Activated T-cell treated with anti-CD3 and anti-CD28 coated beads, Interleukin-2, amount 50 U/mL, for 48 hours (primary cell): Measurements from ENCODE around the gene DES.
A peak's percentile ranks its signal among the peaks of the same experiment; 100 is the strongest.

Source experiments
- DNase-seq, 2 experiments: peaks; one replicate each; pipeline ENCODE4 v3.0.0-alpha.2; 2020

Gene DES

DNA sequence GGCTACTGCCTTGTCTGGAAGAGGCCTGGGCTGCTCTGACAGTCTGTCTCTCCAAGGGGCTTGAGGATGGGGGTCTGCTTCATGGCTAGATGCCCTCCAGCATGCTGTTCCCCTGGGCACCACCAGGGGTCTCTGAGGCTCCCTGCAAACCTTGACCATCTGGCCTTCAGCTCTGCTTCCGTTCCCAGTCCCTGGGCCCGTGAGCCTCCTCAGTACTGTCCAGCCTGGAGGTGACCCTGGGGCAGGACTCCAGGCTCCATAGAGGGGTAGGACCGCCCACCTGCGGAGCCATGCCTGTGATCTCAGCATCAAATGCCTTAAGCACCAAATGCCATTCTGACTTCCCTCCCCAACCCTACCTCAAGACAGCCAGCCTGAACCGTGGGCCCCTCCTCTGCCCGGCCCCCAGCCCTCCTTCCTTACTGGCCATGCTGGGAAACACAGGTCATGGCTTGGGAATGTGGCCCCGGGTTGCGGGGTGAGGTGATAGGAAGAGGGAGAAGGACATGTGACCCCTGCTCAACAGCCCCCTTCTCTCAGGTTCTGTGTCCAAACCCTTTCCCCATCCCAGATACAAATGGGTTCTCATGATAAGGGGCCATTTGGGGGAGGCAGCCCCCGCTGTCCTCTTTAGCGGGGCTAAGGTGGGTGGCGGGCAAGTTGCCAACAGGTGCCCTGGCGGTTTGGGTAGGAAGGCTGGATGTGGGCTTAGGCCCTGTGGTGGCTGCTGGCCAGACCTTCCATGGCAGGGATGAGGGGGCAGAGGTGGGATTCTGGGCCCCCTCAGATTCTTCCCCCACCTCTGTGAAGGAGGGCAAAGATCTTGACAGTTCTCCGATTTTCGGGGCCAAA lies 41.5 kb downstream of the DES start:
- DNase-seq, result peak; percentile 64 to 66

DNA sequence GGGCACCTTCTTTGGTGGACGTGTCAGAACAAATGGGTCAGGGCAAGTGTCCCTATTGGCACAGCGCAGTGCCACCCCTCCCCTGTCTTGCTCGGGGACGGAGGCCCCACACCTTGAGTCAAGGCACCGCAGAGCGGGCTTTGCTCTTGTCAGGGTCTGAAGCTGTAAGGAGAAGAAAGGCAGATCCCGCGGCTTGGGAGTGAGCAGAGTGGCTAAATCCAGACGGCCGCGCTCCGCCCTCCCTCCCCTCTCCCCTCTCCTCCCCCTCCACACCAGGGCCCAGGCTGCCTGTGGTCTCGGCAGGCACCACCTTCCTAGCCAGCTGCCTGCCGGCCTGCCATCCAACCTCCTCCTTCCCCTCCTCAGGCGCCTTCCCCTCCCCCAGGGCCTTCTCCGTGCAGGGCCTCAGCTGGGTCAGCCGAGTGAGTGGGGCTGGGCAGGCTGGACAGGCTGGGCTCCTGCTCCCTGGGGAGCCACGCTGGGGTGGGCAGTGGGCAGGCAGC lies 42.3 kb downstream of the DES start:
- no peak for DNase-seq

DNA sequence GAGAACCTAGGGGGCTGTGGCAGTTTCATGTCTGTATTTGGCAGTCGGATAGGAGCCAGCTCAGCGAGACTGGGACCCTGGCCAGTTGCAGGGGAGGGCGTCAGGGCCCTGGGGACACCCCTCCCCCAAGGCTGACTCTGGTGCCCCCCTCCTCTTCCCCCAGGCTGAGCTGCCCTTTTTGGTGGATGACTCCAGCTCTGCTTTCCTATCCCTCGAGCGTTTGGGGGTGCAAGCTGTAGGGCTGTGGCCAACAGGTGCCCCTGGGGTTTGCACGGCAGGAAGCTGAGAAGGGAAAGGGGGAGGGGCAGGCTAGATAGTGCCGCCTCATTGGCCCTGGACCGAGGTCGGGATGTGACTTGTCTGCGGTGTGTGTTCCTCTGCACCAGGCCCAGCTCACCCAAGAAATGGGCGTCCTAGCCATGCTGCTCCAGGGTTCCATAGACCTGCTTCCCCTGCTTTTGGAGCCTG lies 42.9 kb downstream of the DES start:
- DNase-seq, result peak in 1 of 2 experiments; percentile 41

DNA sequence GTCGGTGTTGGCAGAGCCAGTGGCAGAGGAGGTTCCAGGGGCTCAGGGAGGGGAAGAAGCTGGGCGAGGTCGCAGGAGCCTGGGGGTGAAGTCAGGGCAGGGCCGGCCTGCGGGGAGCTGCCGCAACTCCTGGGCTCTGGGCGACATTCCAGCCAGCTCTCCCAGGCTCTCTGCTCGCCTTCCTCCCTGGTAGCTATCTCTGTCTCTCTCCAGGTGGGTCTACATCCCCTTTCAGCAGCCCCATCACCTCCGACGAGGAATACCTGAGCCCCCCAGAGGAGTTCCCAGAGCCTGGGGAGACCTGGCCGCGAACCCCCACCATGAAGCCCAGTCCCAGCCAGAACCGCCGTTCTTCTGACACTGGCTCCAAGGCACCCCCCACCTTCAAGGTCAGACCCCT lies 43.5 kb downstream of the DES start:
- DNase-seq, result no peak

DNA sequence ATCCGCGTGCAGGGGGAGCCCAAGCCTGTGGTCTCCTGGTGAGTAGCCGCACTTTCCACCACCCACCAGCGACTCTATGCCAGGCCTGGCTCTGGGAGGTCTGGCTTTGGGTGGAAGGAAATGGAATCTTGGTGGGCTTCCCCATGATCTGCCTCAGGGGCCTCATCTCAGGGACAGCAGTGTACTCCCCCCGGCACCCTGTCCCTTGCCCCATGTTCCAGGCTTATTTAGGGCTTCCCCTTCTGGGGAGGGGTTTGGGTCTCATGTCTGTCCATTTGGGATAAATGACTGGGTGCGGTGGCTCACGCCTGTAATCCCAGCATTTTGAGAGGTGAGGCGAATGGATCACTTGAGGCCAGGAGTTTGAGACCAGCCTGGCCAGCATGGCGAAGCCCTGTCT lies 44.2 kb downstream of the DES start:
- DNase-seq, result no peak

DNA sequence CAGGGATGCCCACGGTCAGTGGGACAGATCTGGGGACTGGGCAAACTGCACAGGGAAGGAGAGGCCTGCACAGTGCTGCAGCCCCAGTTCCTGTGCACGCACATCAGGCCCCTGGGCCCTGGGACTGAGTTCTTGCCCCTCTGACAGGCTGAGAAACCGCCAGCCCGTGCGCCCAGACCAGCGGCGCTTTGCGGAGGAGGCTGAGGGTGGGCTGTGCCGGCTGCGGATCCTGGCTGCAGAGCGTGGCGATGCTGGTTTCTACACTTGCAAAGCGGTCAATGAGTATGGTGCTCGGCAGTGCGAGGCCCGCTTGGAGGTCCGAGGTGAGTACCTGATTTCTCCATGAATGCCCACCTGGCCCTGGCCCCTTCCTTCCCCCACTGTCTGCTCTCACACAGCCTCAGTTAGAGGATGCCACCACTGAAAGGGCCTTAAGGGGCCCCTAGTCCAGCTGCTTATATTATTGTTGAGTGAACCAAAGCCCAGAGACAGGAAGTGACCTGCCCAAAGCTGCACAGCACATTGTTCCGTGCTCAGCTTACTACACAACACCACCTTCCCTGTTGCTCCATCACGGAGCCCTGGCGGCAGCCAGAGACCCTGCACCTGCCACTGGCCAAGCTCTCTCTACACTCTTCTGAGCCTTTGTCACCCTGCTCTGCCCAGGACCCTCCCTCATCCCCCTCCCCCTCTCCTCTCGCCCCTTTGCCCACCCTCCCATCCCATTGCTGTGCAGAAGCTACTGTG lies 46.3 kb downstream of the DES start:
- no peak for DNase-seq

DNA sequence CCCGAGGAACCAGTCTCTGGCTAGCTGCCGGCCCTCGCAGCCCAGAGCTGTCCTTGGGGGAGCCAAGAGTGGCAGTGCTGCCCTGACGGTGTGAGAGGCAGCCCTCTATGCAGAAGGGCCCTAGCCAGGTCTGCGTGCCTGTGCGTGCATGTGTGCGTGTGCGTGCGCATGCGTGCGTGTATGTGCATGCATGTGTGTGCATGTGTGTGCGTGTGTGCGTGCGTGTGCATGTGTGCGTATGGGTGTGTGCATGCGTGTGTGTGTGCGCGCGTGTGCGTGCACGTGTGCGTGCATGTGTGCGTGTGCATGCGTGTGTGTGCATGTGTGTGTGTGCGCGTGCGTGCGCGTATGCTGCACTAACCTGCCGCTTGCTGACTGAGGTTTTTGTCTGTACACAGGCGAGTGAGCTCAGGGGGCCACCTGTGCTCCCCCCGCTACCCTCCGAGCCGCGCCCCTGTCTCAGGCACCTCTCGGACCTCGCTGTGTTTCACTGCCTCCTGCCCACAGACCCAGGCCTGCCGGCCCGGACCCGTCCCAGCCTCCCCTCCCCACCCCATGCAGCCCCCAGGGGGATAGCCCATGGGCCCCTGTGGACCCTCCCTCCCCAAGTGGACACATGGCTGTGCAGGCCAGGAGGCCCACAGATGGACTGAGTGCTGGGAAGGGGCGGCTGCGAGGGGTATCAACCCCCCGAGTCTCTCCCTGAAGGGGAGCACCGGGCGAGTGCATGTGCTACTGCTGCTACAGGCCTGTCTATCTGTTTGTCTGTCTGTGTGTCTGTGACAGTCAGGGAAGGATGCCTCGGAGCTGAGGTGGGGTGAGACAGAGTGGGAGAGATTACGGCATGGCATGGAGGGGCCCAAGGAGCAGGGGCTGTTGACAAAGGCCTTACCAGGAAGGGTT lies 47.7 kb downstream of the DES start:
- DNase-seq, result no peak

DNA sequence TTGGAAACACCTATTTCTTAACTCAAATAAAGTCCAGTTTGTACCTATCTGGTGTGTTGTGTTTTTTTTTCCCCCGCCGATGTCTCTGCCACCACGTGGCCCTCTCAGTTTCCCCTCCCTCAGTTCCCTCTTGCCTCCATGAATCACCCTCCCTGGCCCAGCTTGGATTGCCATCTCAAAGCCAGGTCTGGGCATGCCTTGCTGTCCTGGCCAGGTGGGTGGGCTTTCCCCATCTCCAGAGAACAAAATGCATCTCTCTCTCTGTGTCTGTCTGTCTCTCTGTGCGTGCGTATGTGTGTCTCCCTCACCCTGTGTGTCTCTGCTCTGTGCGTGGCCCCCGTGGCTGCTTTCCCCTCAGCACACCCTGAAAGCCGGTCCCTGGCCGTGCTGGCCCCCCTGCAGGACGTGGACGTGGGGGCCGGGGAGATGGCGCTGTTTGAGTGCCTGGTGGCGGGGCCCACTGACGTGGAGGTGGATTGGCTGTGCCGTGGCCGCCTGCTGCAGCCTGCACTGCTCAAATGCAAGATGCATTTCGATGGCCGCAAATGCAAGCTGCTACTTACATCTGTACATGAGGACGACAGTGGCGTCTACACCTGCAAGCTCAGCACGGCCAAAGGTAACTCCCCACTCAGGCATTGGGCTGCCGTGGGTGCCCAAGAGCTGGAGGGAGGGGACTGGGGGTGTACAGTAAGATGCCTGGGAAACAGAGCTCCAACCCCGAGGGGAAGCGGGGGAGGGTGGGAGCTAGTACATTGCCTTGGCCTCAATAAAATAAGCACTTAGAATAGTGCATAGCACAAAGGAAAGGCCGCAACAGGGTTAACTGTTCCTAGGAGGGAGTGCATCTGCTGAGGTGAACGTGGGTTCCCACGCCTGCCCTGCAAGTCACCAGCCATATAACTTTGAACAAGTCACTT lies 48.9 kb downstream of the DES start:
- no peak for DNase-seq

DNA sequence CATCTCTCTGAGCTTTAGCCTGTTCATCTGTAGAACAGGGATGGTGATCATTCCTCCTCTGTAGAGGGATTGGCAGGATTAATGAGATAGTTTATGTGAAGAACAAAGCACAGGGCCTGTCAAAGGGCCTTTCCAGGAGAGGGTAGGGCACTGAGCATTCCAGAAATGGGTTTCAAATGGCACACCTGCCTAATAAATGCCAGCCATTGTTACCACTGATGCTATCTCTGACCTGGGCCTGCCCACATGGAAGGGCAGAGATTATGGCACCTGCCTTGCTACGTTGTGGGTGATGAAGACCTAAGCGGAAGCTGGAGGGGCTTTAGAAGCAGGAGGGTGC lies 49.5 kb downstream of the DES start:
- DNase-seq, result no peak

DNA sequence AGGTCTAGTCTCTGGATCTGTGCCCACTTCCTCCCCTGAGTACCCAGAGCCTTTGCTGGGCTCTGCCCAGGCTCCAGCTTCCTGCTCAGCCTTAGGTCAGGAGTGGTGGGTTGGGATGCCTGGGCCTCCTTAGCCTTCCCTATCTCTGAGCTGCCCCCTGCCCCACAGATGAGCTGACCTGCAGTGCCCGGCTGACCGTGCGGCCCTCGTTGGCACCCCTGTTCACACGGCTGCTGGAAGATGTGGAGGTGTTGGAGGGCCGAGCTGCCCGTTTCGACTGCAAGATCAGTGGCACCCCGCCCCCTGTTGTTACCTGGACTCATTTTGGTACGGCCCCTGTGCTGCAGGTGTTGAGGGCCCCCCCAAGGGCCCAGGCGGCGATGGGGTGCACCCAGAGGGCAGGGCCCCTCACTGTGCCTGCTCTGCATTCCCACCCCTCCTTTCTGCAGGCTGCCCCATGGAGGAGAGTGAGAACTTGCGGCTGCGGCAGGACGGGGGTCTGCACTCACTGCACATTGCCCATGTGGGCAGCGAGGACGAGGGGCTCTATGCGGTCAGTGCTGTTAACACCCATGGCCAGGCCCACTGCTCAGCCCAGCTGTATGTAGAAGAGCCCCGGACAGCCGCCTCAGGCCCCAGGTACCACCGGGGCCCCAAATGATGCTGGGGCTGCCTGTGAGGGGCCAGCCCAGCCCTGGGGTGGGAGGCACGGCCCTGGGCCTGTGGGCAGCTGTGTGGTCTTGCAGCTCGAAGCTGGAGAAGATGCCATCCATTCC lies 50.4 kb downstream of the DES start:
- no peak for DNase-seq

DNA sequence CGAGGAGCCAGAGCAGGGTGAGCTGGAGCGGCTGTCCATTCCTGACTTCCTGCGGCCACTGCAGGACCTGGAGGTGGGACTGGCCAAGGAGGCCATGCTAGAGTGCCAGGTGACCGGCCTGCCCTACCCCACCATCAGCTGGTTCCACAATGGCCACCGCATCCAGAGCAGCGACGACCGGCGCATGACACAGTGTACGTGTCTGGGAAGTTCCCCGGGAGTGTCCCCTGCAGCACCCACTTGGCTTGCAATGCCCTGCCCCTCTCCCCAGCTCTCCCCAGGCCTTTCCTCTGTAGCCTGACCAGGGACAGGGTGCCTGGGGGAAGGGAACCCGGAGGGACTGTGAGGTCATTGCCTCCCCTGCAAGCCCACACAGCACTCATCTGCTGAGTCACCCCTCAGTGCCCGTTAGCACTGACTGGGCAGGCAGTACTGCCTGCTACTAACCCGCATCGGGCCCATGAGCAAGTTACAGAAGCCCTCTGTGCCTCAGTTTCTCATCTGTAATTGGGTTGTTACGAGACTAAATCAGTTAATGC lies 51.1 kb downstream of the DES start:
- no peak for DNase-seq

DNA sequence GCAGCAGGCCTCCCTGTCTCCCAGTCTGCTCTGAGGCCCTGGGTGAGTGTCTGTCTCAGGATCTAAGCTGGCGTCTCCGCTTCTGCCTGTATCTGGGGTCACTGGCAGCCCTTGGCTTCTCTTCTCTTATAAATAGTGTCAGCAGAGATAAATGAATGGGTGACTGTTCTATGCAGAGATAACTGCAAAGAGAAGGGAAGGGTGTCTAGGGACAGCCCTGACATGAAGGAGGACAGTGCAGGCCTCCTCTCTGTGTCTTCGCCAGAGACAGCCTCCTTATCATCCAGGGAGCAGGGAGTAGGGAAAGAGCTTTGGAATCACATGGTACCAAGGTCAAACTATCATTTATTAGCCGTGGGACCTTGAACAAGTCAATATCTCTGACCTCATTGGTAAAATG lies 52.3 kb downstream of the DES start:
- DNase-seq, result no peak

DNA sequence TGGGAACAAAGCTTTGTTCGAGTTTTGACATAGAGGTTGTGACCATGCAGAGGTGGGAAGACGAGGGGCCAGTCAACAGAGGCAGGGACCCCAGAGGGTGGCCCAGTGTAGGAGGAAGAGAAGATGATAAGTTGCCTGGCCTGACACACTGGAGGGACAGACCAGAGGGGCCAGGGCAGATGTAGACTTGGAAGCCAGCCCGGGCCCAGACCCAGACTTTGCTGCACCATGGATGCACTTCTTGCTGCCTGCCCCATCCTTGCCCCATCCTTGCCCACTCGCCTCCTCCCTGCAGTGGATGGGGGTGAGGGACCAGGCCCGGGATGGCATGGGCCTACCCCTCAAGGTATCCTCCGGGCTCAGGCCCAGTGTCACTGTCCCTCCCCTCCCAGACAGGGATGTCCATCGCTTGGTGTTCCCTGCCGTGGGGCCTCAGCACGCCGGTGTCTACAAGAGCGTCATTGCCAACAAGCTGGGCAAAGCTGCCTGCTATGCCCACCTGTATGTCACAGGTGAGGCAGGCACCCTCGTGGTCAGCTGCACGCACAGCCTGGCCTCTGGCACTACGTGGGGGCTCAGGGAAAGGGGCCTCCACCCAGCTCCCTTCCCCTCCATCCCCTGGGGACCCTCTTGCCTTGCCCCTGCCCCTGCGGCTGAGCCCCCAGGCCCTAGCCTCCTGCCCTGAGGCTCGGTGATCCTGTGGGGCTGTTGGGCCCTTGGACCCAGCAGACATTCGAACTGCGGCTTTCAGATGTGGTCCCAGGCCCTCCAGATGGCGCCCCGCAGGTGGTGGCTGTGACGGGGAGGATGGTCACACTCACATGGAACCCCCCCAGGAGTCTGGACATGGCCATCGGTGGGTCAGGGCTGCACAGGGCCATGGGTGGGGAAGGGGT lies 53.5 kb downstream of the DES start:
- DNase-seq, result no peak

DNA sequence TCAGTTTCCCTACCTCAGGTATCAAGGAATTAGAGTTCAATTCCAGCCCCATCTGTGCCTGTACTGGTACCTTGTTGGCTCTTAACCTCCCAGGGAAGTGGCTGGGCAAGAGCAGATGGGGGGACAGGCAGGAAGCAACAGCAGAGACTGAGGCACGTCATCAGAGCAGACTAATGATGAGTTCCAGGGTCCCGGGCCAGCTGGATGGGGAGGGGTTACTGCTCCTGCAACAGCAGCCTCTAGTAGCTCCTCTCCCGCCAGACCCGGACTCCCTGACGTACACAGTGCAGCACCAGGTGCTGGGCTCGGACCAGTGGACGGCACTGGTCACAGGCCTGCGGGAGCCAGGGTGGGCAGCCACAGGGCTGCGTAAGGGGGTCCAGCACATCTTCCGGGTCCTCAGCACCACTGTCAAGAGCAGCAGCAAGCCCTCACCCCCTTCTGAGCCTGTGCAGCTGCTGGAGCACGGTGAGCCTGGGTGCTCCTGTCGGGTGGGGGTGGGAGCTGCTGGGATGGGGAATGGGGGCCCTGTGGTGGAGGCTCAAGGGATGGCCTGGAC lies 54.5 kb downstream of the DES start:
- no peak for DNase-seq

DNA sequence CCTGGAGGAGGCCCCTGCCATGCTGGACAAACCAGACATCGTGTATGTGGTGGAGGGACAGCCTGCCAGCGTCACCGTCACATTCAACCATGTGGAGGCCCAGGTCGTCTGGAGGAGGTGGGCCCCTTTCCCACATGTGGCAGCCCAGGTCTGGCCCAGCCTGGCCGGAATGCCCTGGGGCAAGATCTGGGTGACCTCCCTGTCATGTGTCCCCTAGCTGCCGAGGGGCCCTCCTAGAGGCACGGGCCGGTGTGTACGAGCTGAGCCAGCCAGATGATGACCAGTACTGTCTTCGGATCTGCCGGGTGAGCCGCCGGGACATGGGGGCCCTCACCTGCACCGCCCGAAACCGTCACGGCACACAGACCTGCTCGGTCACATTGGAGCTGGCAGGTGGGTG lies 55.3 kb downstream of the DES start:
- no peak for DNase-seq

DNA sequence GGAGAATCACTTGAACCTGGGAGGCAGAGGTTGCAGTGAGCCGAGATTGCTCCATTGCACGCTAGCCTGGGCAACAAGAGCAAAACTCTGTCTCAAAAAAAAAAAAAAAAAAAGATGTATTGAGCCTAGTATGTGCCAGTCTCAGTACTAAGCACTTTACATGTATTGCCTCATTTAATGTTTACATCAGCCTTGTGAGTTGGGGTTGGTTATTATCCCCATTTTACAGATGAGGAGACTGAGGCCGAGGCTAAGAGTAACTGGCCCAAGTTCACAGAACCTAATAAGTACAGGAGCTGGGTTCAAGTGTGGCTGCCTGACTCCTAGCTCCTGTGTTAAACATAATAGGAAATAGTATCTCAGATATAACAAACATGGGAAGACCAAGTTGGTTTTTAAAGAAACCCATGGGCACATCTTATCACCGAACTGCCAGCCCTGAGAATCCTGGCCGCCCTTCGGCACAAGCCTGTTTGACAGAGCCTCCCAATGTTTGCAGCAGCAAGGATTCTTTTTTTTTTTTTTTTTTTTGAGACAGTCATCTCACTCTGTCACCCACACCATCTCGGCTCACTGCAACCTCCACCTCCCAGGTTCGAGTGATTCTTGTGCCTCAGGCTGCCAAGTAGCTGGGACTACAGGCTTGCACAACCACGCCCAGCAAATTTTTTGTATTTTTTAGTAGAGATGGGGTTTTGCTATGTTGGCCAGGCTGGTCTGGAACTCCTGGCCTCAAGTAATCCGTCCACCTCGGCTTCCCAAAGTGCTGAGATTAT lies 56.3 kb downstream of the DES start:
- no peak for DNase-seq

DNA sequence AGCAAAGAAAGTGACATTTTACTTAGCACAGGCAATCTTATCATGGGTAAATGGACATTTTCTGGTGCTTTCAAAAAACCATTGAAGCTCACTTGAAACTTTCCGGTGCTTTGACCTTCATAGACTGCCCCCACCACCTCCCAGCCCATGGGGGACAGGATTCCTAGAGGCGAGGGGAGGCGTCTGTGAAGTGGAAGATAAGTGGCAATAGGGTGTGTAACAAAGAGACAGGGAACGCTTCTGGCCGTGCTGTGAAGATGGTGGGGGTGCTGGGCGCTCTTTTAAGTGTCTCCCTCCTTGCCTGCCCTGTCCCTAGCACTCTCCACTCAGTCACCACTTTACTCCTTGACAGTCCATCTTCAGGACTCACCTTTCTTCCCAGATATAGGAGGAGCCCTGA lies 57.1 kb downstream of the DES start:
- no peak for DNase-seq
